Measurements from ENCODE around the gene HES1.
"Not testable (repeated sequence)": the region's sequence is repeated elsewhere in the genome, so short reads cannot be mapped to it uniquely, and the experiment has no call there.

HES1 gene

GRCh38 chr3:194126790-194127189, 9.2 kb upstream of the HES1 start:
- no peak for DNase-seq (ENCODE audit: low read depth)
- no peak for TF ChIP-seq CTCF (conservative IDR thresholded peaks at IDR 0.05; ENCODE audit: control insufficient read depth, insufficient read depth, low read depth, low read length)
- no peak overlapping the region for H3K4me3 ChIP-seq (ENCODE audit: control insufficient read depth, low read depth, low read length)

DNA sequence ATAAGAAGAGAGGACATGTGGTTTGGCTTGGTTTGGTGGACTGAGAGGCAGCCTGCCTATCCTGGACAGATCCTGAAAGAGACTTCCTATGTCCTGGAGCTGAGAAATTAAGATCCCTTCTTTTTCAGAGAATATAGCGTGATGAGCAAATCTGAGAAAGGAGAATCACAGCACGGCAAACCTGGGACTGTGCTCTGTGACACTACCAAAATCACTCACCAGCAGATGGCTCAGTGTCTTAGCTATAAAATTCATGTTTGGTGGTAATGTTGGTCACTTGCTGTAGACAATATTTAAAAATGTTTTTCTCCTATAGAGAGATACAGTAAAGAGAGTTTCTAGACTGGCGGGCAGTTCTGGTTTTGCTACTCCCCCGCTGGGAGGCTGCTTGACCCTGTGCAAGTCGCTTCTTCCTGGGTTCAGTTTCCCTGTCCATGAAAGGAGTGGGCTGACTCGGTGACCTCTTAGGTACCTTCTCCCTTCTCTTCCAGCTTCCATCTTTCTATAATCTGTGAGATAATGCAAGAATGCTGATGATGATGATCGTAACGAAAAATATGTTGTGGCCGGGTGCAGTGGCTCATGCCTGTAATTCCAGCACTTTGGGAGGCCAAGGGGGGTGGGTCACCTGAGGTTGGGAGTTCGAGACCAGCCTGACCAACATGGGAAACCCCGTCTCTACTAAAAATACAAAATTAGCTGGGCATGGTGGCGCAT, 7.6 kb upstream of the HES1 start:
- no peak for TF ChIP-seq CTCF (conservative IDR thresholded peaks at IDR 0.05; ENCODE audit: control insufficient read depth, insufficient read depth, low read depth, low read length)
- no peak for DNase-seq (ENCODE audit: low read depth)
- no peak overlapping the region for H3K4me3 ChIP-seq (ENCODE audit: control insufficient read depth, low read depth, low read length)

- not testable (repeated sequence) for DNase-seq (ENCODE audit: low read depth); H3K4me3 ChIP-seq (ENCODE audit: control insufficient read depth, low read depth, low read length)
Measured at GRCh38 chr3:194128919-194129295, 7.0 kb upstream of the HES1 start.

DNA sequence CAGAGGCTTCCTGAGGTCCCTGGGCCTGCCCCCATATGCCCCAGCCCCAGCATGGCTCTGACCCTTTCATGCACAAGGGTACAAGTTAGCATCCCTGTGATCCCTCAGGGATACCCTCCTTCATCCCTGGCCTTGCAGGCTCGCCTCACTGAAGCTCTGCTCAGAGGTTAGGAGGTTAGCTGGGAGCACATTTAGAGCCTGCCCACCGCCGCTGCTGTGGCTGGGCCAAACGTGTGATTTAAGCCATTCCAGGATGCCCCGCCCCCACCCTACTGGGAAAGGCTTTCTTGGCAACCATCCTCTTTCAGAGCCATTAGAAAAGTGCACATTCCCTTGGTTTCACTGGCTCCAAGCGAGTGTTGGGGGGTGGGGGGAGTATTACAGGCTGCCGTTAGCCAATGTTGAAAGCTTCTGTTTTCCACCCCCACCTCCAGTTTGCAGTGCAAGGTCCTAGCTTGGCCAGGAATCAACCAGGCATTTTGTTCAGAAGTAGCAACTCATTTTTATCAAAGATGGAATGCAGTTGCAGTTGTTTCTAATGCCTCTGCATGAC, 6.3 kb upstream of the HES1 start:
- no peak overlapping the region for H3K4me3 ChIP-seq (ENCODE audit: control insufficient read depth, low read depth, low read length)
- no peak for TF ChIP-seq CTCF (conservative IDR thresholded peaks at IDR 0.05; ENCODE audit: control insufficient read depth, insufficient read depth, low read depth, low read length)
- DNase-seq (ENCODE audit: low read depth), result peak; percentile 52

DNA sequence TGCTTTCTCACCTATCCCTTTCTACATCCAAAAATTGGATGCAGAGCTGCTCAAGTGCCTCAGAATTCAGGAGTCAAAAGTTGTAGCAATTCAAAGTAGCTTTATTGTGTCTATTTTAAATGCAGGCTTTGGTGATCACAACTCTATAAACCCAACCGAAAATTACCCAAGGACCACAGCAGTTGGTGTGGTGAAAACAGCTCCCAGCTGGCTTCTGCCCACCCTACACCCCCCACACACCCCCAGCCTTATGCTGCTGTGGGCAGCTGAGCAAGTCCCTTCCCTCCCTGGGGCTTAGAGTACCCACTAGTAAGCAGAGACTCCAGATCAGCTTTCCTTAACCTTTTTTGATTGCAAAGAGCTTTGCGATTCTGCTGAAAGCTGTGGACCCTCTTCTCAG, 5.8 kb upstream of the HES1 start:
- H3K4me3 ChIP-seq (ENCODE audit: control insufficient read depth, low read depth, low read length), result no peak overlapping the region
- no peak for TF ChIP-seq CTCF (conservative IDR thresholded peaks at IDR 0.05; ENCODE audit: control insufficient read depth, insufficient read depth, low read depth, low read length)
- no peak for DNase-seq (ENCODE audit: low read depth)

DNA sequence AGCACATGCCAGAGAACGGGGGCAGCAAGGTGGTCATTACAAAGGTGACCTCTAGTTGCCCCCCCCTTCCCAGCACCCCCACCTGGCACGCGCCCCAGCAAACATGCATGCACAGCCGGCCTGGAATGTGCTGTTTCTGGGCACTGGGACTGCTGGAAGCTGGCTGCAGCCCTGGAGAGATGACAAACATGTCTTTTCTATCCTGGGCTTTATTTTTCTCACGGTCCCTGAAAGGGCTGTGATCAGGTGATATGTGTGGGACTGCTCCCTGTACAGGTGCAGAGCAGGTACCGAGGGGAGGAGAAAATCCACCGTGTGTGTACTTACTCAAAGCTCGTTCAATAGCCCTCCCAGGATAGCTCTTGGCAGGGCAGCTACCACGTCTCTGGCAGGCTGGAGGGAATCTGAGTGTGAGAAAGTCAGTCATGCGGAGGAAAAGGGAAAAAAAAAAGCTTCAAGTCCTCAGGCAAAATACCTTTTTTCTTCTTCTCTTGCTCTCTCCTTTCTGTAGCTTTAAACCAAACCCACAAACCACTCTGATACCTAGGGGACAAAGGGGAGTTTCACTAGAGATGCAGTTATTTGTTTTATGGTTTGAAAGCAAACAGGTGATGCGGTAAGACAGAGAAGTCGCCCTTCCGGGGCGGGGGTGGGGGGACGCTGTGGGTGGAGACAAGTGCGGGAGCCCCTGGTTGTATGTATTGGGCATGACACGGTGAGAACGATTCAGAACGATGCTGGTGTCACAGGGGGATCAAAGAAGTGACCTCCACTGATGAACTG, 5.0 kb upstream of the HES1 start:
- TF ChIP-seq CTCF (conservative IDR thresholded peaks at IDR 0.05; ENCODE audit: control insufficient read depth, insufficient read depth, low read depth, low read length), result no peak
- no peak for DNase-seq (ENCODE audit: low read depth)
- no peak overlapping the region for H3K4me3 ChIP-seq (ENCODE audit: control insufficient read depth, low read depth, low read length)

All from fibroblast of mammary gland (primary cell).